GOT3 (cell line): ENCODE data around the gene PPIL3.

ENCODE experiments used
- DNase-seq: peaks from one replicate; lab custom pipeline; 2025; ENCODE audit warnings: mixed read lengths; lab: John Stamatoyannopoulos, UW

The PPIL3 gene

GRCh38 chr2:200860092-200860795, 28.6 kb downstream of the PPIL3 start:
- DNase-seq: no peak

GRCh38 chr2:200856806-200857205, 32.1 kb downstream of the PPIL3 start:
- DNase-seq: no peak

DNA sequence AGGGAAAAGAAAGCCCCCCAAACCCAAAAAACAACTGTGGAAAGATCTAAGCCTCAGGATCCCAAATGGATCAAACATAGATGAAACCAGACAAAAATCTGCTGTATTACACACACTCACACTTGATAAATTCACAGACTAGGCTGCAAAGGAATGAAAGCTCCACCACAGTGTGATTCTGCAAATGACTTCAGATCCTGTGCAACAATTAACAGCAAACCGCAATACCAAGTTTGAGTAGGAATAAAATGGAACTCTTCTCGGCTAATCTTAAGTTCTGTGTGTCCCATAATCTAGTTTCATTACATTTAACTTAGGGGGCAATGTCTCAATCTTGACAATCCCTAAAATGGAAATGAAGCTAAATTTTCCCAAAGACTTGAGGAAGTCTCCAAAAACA, 36.3 kb downstream of the PPIL3 start:
- DNase-seq: no peak

- DNase-seq: no peak
These were observed 37.3 kb downstream of the PPIL3 start for GRCh38 chr2:200851398-200852248.

DNA sequence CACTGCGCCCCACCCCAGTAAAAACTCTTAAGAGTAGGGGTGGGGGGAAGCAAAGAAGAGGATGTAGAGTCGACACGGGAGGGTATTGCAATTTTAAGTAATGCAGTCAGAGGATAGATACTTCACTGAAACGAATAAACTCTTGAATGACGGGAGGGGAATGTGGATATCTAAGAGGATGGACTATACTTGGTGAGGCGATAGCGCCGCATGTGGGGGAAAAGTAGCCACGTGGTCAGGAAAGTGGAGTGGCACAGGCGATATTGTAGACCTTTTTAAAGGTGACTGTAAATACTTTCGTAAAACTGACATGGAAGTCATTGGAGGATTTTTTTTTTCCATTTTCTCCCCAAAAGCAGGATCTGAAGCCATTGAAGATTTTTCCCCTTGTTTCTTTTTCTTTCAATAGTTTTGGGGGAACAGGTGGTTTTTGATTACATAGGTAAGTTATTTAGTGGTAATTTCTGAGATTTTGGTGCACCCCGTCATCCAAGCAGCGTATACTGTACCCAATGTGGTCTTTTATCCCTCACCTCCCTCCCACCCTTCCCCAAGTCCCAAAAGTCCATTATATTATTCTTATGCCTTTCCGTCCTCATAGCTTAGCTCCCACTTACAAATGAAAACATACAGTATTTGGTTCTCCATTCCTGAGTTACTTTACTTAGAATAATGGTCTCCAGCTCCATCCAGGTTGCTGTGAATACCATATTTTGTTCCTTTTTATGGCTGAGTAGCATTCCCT, 38.2 kb downstream of the PPIL3 start:
- no peak for DNase-seq

DNA sequence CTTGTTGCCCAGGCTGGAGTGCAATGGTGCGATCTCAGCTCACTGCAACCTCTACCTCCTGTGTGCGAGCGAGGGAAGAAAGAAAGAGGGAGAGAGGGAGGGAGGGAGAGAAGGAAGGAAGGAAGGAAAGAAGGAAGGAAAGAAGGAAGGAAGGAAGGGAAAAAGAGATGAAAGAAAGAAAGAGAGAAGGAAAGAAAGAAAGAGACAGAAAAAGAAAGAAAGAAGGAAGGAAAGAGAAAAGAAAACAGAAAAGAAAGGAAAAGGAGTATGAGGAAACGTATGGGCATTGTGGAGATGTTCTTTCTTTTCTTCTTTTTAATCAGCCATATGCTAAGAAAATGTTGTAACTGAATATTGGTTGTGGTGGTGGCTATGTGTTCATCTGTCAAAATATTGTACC, 40.9 kb downstream of the PPIL3 start:
- no peak for DNase-seq

GRCh38 chr2:200847269-200847668, 41.6 kb downstream of the PPIL3 start:
- DNase-seq: no peak

DNA sequence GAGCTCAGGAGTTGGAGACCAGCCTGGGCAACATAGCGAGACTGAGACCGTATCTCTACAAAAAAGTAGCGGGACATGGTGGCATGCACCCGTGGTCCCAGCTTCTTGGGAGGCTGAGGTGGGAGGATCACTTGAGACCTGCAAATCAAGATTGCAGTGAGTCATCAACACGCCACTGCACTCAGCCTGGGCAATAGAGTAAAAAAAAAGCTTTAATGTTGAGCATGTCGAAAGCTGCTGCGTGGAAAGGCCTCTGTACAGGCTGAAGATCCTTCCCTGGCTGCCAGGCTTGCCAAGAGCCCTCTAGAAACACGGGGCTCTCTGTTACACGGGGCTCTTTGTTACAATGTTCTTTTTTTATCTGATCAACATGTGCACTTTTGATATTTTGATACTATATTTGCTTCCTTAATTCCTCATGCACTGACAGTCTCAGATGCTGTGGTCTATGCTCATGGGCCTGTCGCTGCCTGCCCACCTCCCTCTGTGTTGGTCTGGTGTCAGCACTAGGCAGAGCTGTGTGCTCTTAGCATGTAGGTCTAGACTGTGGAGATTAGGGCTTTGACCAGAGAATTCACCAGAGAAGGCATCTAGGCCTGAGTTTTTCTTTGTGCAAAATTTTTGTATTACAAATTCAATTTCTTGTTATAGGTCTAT, 43.1 kb downstream of the PPIL3 start:
- DNase-seq: no peak

DNA sequence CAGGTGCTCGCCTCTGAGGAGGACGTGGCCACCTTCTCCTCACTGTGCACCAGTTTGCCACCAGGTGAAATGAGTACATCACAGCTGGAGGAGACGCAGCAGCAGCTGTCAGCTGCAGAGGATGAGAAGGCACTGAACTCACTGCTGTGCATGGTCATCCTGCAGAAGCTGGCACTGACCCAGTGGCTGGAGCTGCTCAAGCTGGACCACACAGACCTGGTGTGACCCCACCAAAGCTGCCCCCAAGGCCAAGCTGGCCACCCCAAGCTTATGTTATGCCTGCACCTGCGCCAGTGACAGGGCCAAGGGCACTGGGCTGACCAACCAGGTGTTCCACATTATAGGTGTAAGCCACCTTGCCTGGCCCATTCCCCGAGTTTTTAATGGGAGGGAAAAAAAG, 43.7 kb downstream of the PPIL3 start:
- no peak for DNase-seq

- no peak for DNase-seq
These were observed 44.6 kb downstream of the PPIL3 start for GRCh38 chr2:200843993-200844948.

DNA sequence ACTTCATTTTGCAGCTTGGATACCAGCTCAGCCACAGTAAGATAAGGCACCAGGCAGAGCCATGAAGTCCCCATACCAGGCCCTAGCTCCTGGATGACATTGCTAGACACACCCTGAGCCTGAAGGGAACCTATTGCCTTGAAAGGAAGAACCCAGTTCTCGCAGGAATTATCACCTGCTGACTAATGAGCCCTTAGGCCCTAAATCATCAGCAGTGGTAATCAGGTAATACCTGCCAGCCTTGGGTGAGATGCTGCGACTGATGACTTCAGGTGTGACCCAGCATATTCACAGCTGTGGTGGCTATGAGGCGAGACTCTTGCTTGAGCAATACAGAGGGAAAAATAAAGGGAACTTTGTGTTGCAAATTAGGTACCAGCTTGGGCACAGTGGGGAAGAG, 49.4 kb downstream of the PPIL3 start:
- no peak for DNase-seq

DNA sequence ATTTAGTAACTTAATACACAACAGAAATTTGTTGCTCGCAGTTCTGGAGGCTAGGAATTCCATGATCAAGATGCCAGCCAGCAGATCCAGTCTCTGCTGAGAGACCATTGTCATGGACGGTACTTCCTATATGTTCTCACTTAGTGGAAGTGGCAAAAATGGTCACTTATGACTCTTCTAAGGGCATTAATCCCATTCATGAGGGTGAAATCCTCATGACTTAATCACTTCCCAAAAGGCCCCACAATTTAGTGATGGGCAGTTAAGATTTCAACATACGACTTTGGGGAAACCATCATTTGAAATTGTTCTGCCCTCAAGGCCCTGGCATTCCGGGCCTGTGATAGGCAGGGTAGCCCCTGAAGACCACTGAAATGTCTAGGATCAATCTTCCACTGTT, 54.2 kb downstream of the PPIL3 start:
- no peak for DNase-seq

DNA sequence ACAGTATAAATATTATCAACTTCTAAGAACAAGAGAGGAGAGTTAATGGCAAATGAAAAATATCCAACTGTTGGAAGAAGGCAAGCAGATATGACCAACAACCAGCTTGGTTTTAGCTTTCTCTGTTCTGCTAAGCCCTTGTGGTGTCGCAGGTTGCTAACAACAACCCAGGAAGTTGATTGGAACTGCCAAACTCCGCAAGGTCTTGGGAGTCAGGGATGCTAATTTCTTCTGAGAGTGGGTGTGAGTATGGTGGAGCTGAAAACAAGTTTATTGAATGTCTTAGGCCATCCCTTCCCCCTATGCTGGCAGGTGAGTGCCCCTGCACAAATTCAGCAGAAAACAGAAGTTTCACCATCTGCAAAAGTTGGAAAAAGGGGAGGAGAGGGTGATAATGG, 59.6 kb downstream of the PPIL3 start:
- DNase-seq: no peak

DNA sequence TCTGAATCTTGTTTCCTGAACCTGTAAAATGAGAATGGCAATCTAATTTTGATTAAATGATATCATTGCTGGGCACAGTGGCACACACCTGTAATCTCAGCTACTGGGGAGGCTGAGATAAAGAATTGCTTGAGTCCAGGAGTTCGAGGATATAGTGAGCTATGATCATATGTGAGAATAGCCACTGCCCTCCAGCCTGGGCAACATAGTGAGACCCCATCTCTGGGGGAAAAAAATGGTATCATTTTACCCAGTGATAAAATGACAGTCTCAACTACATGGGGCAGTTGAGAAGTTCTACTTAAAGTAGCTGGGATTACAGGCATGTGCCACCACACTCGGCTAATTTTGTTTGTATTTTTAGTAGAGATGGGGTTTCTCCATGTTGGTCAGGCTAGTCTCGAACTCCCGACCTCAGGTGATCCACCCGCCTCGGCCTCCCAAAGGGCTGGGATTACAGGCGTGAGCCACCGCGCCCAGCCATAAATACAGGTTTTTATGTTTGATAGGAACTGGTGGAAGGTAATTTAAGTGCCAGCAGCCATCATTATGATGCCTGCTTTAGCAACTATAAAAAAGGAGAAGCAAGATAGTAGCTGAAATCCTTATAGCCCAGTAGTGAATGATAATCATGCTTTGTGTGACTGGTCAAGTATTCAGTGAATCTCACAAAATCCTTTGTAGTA, 60.2 kb downstream of the PPIL3 start:
- no peak for DNase-seq

DNA sequence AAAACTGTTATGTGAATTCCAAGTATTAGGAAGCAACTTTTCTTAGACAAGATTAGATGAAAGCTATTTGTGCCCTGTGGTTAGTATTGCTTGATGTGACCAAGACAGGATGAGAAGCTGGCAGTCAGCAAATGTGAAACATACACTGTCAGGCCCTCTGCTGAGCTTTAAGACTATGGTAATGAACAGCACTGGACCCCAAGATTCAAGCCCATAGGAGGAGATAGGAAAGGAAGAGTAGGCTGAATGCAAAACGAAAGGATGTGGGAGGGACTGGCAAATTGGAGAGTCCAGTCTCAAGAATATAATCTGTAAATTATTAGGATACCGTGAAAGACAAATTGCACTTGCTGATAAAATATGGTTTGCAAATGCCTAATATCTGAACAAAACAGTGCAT, 60.8 kb downstream of the PPIL3 start:
- DNase-seq: no peak

GRCh38 chr2:200821686-200822245, 67.1 kb downstream of the PPIL3 start:
- DNase-seq: no peak
